NT2/D1 (cell line): ENCODE measurements around the gene OSBPL10.

ENCODE experiments used
- DNase-seq: peaks from one replicate; pipeline ENCODE4 v3.0.0-alpha.2; 2011; ENCODE audit warnings: low read depth, low spot score
- H3K27me3 ChIP-seq: 2 replicates; pipeline ENCODE4 v1.6.0; 2011; ENCODE audit warnings: mild to moderate bottlenecking; ENCODE audit not compliant: insufficient read length, insufficient read depth
- H3K36me3 ChIP-seq: 2 replicates; pipeline ENCODE4 v1.6.1; 2011; ENCODE audit warnings: mild to moderate bottlenecking, low read length, mixed read lengths; ENCODE audit not compliant: insufficient read depth, insufficient read length
- H3K4me1 ChIP-seq: 2 replicates; pipeline ENCODE4 v1.5.1; 2011; ENCODE audit not compliant: insufficient read depth, insufficient read length
- H3K4me3 ChIP-seq: 2 replicates; pipeline ENCODE4 v1.5.1; 2011; ENCODE audit warnings: low read depth; ENCODE audit not compliant: insufficient read length
- H3K9ac ChIP-seq: 2 replicates; pipeline ENCODE4 v1.6.0; 2011; ENCODE audit warnings: low read depth; ENCODE audit not compliant: insufficient read length
- H3K9me3 ChIP-seq: 2 replicates; pipeline ENCODE4 v1.5.1; 2011; ENCODE audit warnings: mild to moderate bottlenecking, low read length; ENCODE audit not compliant: insufficient read depth
- SUZ12 ChIP-seq: IDR thresholded peaks from 2 replicates; pipeline ENCODE4 v1.6.1; 2011; ENCODE audit not compliant: insufficient read length, insufficient read depth; ENCODE audit errors: extremely low read depth
- YY1 ChIP-seq: IDR thresholded peaks from 2 replicates; pipeline ENCODE4 v1.6.1; 2011; ENCODE audit not compliant: insufficient read length, insufficient read depth
- ZNF274 ChIP-seq: IDR thresholded peaks from 2 replicates; pipeline ENCODE4 v1.6.1; 2011; ENCODE audit warnings: mild to moderate bottlenecking, low read depth, low read length

OSBPL10 gene

DNA sequence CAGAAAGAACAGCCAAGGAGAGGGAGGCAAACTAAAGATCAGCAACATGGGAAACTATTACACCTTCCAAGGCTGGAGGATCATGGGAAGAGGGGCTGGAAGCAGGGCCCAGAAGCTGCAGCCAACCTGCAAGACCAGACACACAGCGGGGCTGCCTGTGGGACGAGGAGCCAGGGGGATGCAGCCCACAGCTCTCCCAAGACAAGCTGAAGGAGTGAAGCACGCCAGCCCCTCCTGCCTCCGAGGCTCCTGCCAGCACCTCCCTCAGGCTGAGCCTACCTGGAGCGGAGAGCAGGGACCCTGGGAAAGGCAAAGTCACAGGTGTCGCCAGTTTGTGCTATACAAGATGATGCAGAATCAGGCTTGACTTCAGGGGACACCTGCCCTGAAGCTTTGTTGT lies 133.3 kb downstream of the OSBPL10 start:
- Histone ChIP-seq H3K9me3 (no peaks in the 10 kb centered on the region), H3K27me3 (no peaks in the 10 kb centered on the region), H3K4me1 (no peaks in the 10 kb centered on the region), H3K36me3 (peaks cover 3% of the 10 kb centered on the region), H3K9ac (no peak overlapping the region), H3K4me3 (no peak overlapping the region)
- no peak for DNase-seq
- TF ChIP-seq ZNF274 (no peak), SUZ12 (no peak), YY1 (no peak)

GRCh38 chr3:31841515-31841914 lies 139.5 kb downstream of the OSBPL10 start:
- no peak for TF ChIP-seq YY1
- no peak for TF ChIP-seq ZNF274
- TF ChIP-seq SUZ12, result no peak
- no peak overlapping the region for H3K9ac ChIP-seq
- no peak for DNase-seq
- H3K36me3 ChIP-seq, result no peaks in the 10 kb centered on the region
- 0 out of 2 replicates have a peak, but pooled peaks cover 10% of the 10 kb centered on the region for H3K9me3 ChIP-seq
- H3K4me3 ChIP-seq, result no peak overlapping the region
- H3K27me3 ChIP-seq, result no peaks in the 10 kb centered on the region
- no peaks in the 10 kb centered on the region for H3K4me1 ChIP-seq

DNA sequence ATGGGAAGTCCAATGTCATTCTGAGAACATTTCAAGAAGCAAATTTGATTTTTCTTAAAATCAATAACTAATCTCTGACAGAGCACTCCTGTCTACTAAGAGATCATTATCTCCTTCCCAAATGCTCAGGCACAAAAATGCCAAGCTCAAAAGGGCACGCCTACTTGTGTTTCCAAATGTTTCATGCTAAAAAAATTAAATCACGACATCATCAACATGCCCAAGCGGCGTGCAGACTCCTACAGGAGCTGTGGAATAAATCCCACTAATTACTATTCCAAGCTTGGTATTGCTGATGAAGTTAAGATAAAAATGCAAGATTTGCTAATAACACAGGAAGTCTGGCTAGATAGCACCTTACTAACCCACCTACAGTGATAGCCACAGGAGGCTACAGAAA lies 140.8 kb downstream of the OSBPL10 start:
- Histone ChIP-seq H3K4me1 (no peaks in the 10 kb centered on the region), H3K4me3 (no peak overlapping the region), H3K27me3 (no peaks in the 10 kb centered on the region), H3K36me3 (no peaks in the 10 kb centered on the region), H3K9me3 (0 out of 2 replicates have a peak, but pooled peaks cover 10% of the 10 kb centered on the region), H3K9ac (no peak overlapping the region)
- no peak for DNase-seq
- TF ChIP-seq ZNF274 (no peak), SUZ12 (no peak), YY1 (no peak)

DNA sequence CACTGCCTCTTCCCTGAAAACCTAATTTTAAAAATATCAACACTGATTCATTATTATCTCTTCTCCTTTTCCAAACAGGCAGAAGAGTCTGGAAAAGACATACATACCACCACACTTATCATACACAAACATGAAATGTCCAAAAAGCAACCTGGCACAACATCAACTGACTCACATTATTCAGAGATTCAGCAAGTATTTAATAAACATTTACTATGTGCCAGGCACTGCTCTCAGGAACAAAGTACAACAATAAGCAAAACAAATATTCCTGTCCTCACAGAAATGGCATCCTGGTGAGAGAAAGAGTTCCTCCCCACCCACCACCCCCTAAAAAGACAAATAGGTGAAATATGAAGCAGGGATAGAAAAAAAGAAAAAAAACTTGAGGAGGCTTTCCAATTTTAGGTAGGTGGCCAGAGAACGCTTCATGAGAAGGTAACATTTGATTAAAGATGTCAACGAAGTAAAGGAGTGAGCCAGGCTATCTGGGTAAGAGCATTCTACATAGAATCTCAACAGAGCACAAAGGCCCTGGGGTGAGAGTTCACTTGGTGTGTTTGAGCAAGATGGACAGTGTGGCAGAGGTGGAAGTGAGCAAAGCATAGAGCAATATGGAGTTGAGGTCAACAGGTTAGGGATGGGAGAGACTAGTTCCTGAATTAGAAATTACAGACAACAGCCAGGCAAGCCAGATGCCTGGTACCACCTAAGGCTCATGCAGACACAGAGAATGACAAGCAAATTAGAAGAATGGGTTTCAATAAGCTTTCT lies 141.7 kb downstream of the OSBPL10 start:
- 0 out of 2 replicates have a peak, but pooled peaks cover 10% of the 10 kb centered on the region for H3K9me3 ChIP-seq
- no peaks in the 10 kb centered on the region for H3K4me1 ChIP-seq
- TF ChIP-seq YY1 (no peak), ZNF274 (no peak), SUZ12 (no peak)
- no peaks in the 10 kb centered on the region for H3K27me3 ChIP-seq
- H3K36me3 ChIP-seq, result no peaks in the 10 kb centered on the region
- no peak for DNase-seq
- H3K4me3 ChIP-seq, result no peak overlapping the region
- H3K9ac ChIP-seq, result no peak overlapping the region

DNA sequence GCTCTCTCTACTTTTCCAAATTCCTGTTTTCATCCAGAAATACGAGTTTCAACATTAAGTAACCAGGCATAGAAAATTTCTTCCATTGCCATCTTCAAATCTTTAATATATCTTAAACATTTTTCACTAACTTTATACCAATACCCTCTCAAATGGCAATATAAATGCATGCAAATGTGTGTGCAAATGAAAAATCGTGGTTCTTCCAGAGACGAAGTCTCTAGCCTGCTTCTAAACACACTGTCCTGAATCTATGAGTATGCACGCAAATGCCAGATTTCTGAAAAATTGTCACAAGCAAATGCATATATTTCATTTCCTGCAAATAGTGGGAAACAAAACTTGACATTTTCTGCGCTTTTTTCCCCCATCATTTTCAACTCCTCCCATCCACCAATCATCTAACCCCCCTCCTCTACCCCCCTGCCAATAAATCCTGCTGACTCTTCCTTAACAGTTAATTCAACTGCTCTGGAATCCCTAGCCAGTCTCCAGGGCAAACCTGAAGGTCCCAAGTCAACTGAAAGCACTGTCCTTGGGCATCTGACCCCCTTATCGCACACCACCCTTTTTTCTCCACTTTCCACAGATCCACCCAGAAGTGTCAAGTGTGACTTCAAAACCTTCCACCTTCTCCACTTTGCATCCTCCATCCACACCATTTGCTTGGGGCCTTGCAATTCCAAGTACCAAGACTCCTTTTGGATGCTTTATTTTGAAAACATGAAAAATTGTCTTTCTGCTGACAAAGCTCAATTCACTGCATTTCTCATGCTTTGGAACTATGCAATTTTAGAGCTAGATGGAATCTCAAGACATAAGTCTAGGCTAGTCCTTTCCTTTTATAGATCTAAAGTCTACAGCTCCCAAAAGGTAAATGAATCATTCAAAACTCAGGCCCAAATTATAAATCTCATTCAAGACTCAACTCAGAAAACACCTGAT lies 144.7 kb downstream of the OSBPL10 start:
- DNase-seq, result no peak
- TF ChIP-seq SUZ12 (no peak), ZNF274 (no peak), YY1 (no peak)
- Histone ChIP-seq H3K4me1 (no peaks in the 10 kb centered on the region), H3K27me3 (no peaks in the 10 kb centered on the region), H3K4me3 (no peak overlapping the region), H3K9me3 (0 out of 2 replicates have a peak, but pooled peaks cover 10% of the 10 kb centered on the region), H3K9ac (no peak overlapping the region), H3K36me3 (no peaks in the 10 kb centered on the region)

- Histone ChIP-seq H3K9ac (no peak overlapping the region), H3K4me3 (no peak overlapping the region), H3K4me1 (no peaks in the 10 kb centered on the region), H3K36me3 (peaks cover 10% of the 10 kb centered on the region), H3K9me3 (no peaks in the 10 kb centered on the region), H3K27me3 (no peaks in the 10 kb centered on the region)
- TF ChIP-seq SUZ12 (no peak), YY1 (no peak), ZNF274 (no peak)
- DNase-seq, result no peak
Observed at GRCh38 chr3:31833391-31834190, 147.5 kb downstream of the OSBPL10 start.
